Endothelial cell of umbilical vein (primary cell): ENCODE results near the gene NPFFR1. TPM values are rescaled to one million over a fixed set of nuclear protein-coding genes. Genes with fewer than 3 reads are reported as not detected.

Source experiments
- BruUV-seq: library from RNA; stranded (reverse); fragments of 400-500 nt; replicated peaks from 2 replicates; lab custom pipeline; 2021; lab: Mats Ljungman, UMichigan
- CTCF ChIA-PET: fragments of 300-600, 350-600 bp; sonication (Branson Sonifier 250); formaldehyde crosslinking; loops from one replicate; lab custom pipeline; 2021; ENCODE audit warnings: antibody characterized with exemption, inconsistent platforms; lab: Charles Lee
- POLR2A ChIA-PET: fragments of 300-600, 350-600 bp; sonication (Branson Sonifier 250); formaldehyde crosslinking; loops from one replicate; lab custom pipeline; 2021; ENCODE audit warnings: antibody characterized with exemption, inconsistent platforms; lab: Charles Lee
- DNase-seq: peaks from one replicate; pipeline ENCODE4 v3.0.0-alpha.2; 2011; ENCODE audit warnings: low read depth, low spot score
- FAIRE-seq: peaks from 2 replicates; lab custom pipeline; 2011; peaks lifted over from hg19 to GRCh38; lab: Jason Lieb, UNC
- H2AFZ ChIP-seq: 2 replicates; pipeline ENCODE4 v1.6.0; 2012; ENCODE audit warnings: low read depth, low read length, control low read depth, inconsistent platforms
- H3K27ac ChIP-seq: 2 replicates; pipeline ENCODE4 v1.5.1; 2011; ENCODE audit warnings: low read depth, mild to moderate bottlenecking, control low read depth, low read length, moderate library complexity; ENCODE audit not compliant: insufficient read depth
- H3K27me3 ChIP-seq, 2 experiments: 2 replicates each; pipeline versions ENCODE4 v1.6.0 to v1.6.1; 2011; ENCODE audit warnings: low read length in 2 of 2, mixed read lengths in 1 of 2; ENCODE audit not compliant: control insufficient read depth in 2 of 2, insufficient read depth in 2 of 2
- H3K36me3 ChIP-seq, 2 experiments: 2 replicates in 1 of 2; 3 replicates in 1 of 2; pipeline ENCODE4 v1.5.1; 2011; ENCODE audit warnings: low read length in 2 of 2, mild to moderate bottlenecking in 1 of 2, moderate library complexity in 1 of 2; ENCODE audit not compliant: control insufficient read depth in 2 of 2, insufficient read depth in 2 of 2; ENCODE audit errors: extremely low read depth in 1 of 2
- H3K4me1 ChIP-seq: 3 replicates; pipeline ENCODE4 v1.5.1; 2011; ENCODE audit warnings: mild to moderate bottlenecking, low read length; ENCODE audit not compliant: control insufficient read depth, insufficient read depth; ENCODE audit errors: extremely low read depth
- H3K4me2 ChIP-seq: 2 replicates; pipeline ENCODE4 v1.6.1; 2011; ENCODE audit warnings: low read length, control low read depth, mixed read lengths; ENCODE audit not compliant: insufficient read depth
- H3K4me3 ChIP-seq, 3 experiments: fragments of 200-600 bp in 1 of 3; sonication (generic), shearing (Covaris generic) in 1 of 3; replicated peaks in 1 of 3; 2 replicates each; pipeline ENCODE4 v1.5.1; 2011 to 2016; ENCODE audit warnings: control low read depth in 3 of 3, low read length in 3 of 3, mild to moderate bottlenecking in 2 of 3, inconsistent platforms in 1 of 3, low read depth in 1 of 3, moderate library complexity in 1 of 3; ENCODE audit not compliant: insufficient read depth in 1 of 3
- H3K79me2 ChIP-seq: 2 replicates; pipeline ENCODE4 v1.6.0; 2012; ENCODE audit warnings: low read length, inconsistent platforms; ENCODE audit not compliant: control insufficient read depth, insufficient read depth
- H3K9ac ChIP-seq: replicated peaks from 2 replicates; pipeline ENCODE3; 2011; ENCODE audit warnings: low read length, control low read depth; ENCODE audit not compliant: insufficient read depth; ENCODE audit errors: extremely low read depth
- H3K9me1 ChIP-seq: replicated peaks from 3 replicates; pipeline ENCODE4 v1.6.0; 2011; ENCODE audit warnings: mild to moderate bottlenecking, low read length; ENCODE audit not compliant: control insufficient read depth, insufficient read depth; ENCODE audit errors: extremely low read depth
- H3K9me3 ChIP-seq: replicated peaks from 2 replicates; pipeline ENCODE4 v1.5.1; 2012; ENCODE audit warnings: low read length, inconsistent platforms; ENCODE audit not compliant: control insufficient read depth, insufficient read depth
- H4K20me1 ChIP-seq: replicated peaks from 2 replicates; pipeline ENCODE3; 2011; ENCODE audit warnings: mild to moderate bottlenecking, low read length; ENCODE audit not compliant: control insufficient read depth, insufficient read depth; ENCODE audit errors: extremely low read depth
- CTCF ChIP-seq, 2 donors: IDR thresholded peaks; 1 replicate in 1 of 2; 2 replicates in 1 of 2; pipeline ENCODE4 v1.5.1; 2011; ENCODE audit warnings: low read length in 2 of 2, mild to moderate bottlenecking in 2 of 2, moderate library complexity in 2 of 2, control low read depth in 1 of 2, inconsistent platforms in 1 of 2, low read depth in 1 of 2; ENCODE audit not compliant: insufficient read depth in 1 of 2; ENCODE audit errors: extremely low read depth in 1 of 2
- FOS ChIP-seq: IDR thresholded peaks from 2 replicates; pipeline ENCODE4 v1.6.1; 2011; ENCODE audit warnings: mild to moderate bottlenecking, low read length, moderate library complexity, borderline replicate concordance; ENCODE audit not compliant: insufficient read depth
- GATA2 ChIP-seq: IDR thresholded peaks from 2 replicates; pipeline ENCODE4 v1.7.0; 2011; ENCODE audit warnings: low read depth, mild to moderate bottlenecking, moderate library complexity, mixed read lengths, low read length; ENCODE audit not compliant: insufficient read length, insufficient read depth
- JUN ChIP-seq: IDR thresholded peaks from 2 replicates; pipeline ENCODE4 v1.6.1; 2011; ENCODE audit warnings: borderline replicate concordance, low read depth; ENCODE audit not compliant: insufficient read length, insufficient read depth
- MAX ChIP-seq: IDR thresholded peaks from 2 replicates; pipeline ENCODE4 v1.6.1; 2011; ENCODE audit not compliant: insufficient read depth, insufficient read length
- POLR2A ChIP-seq: IDR thresholded peaks from 2 replicates; pipeline ENCODE4 v1.6.1; 2012; ENCODE audit warnings: low read depth, mild to moderate bottlenecking, control low read depth, low read length
- dilution Hi-C: fragments of 300-500 bp; cut with MboI; formaldehyde crosslinking; loops from one replicate; pipeline ENCODE4 v1.15.0; 2019; ENCODE audit warnings: low sequenced_read_pairs; ENCODE audit not compliant: extremely low pct_ligation_motif_present
- intact Hi-C: fragments of 100-400 bp; cut with micrococcal nuclease; formaldehyde crosslinking; loops from one replicate; pipeline ENCODE4 v1.10.0; 2022
- polyA plus RNA-seq, 4 experiments: library from polyadenylated mRNA; depleted of rRNA in 3 of 4; stranded (reverse) in 3 of 4; unstranded in 1 of 4; fragments of >200 nt; gene quantifications; 2 replicates each; pipeline versions ENCODE4 v1.2.1 to v1.2.3, GENCODE V29; 2011 to 2012; ENCODE audit warnings: missing spikeins in 1 of 4
- total RNA-seq: library from RNA; stranded (reverse); gene quantifications from 2 replicates; pipeline ENCODE4 v1.2.3, GENCODE V29; 2021

NPFFR1 gene
- total and polyA plus RNA-seq, 2 donors (not counting 3 experiments of a cell fraction or from before 2014, with no cell fraction given) = not detected

GRCh38 chr10:70233939-70234300, 49.9 kb downstream of the NPFFR1 start:
- intact Hi-C loops = loop anchor here (1.0 to 5.0 kb wide), 5 partner anchors 63 to 148 kb away; partner anchors contain the start of genes LRRC20, SAR1A and TYSND1
- ChIA-PET CTCF (interaction anchor here (1.0 to 4.5 kb wide), 7 partner anchors 12 to 170 kb away, joined by 3 to 50 read pairs (median 5); partner anchors contain the start of genes EIF4EBP2 and TYSND1), POLR2A (no interaction called here)
- Histone ChIP-seq H3K9ac (peak overlapping the region; percentile 80), H3K9me3 (no peaks in the 10 kb centered on the region), H3K36me3 (no peaks in the 10 kb centered on the region), H3K79me2 (peaks cover 32% of the 10 kb centered on the region), H3K27me3 (no peaks in the 10 kb centered on the region), H3K4me3 (peak overlapping the region; percentile 5 to 72 (median 49)), H3K4me1 (peaks cover 11% of the 10 kb centered on the region), H2AFZ (peak overlapping the region; percentile 85), H3K27ac (no peak overlapping the region), H3K9me1 (no peaks in the 10 kb centered on the region), H4K20me1 (no peaks in the 10 kb centered on the region), H3K4me2 (peak overlapping the region; percentile 83)
- BruUV-seq = no TSS peak
- FAIRE-seq (no peak), DNase-seq (no peak)
- no peak for TF ChIP-seq CTCF (IDR thresholded peaks at IDR 0.05; ENCODE audit: extremely low read depth in 1 of 2, insufficient read depth in 1 of 2, low read depth in 1 of 2, low read length in 2 of 2)
- no peak for TF ChIP-seq MAX
- no peak for TF ChIP-seq GATA2
- no peak for TF ChIP-seq POLR2A
- TF ChIP-seq FOS = no peak
- TF ChIP-seq JUN = no peak
- dilution Hi-C loops = no loop called here
